Neuronal stem cell (in vitro differentiated cells): ENCODE data around the gene KLHL30.

Experiments used
- DNase-seq: peaks from one replicate; pipeline ENCODE4 v3.0.0-alpha.2; 2013; ENCODE audit warnings: low spot score
- H2AFZ ChIP-seq: one replicate; pipeline ENCODE4 v1.6.1; 2013; ENCODE audit warnings: mild to moderate bottlenecking, low read length, inconsistent platforms
- H2AK5ac ChIP-seq: 2 replicates; pipeline ENCODE4 v1.6.1; 2013; ENCODE audit warnings: low read depth, mild to moderate bottlenecking, inconsistent platforms, low read length, moderate library complexity, mixed read lengths
- H2BK120ac ChIP-seq: 2 replicates; pipeline ENCODE4 v1.6.1; 2013; ENCODE audit warnings: low read depth, mild to moderate bottlenecking, inconsistent platforms, low read length, moderate library complexity, mixed read lengths
- H2BK12ac ChIP-seq: one replicate; pipeline ENCODE4 v1.6.1; 2013; ENCODE audit warnings: low read length, inconsistent platforms
- H2BK15ac ChIP-seq: 2 replicates; pipeline ENCODE4 v1.6.1; 2013; ENCODE audit warnings: mild to moderate bottlenecking, low read length, inconsistent platforms, mixed read lengths
- H2BK5ac ChIP-seq: one replicate; pipeline ENCODE4 v1.6.1; 2013; ENCODE audit warnings: inconsistent platforms, mild to moderate bottlenecking, low read length, moderate library complexity
- H3K14ac ChIP-seq: one replicate; pipeline ENCODE4 v1.6.1; 2013; ENCODE audit warnings: low read length, inconsistent platforms
- H3K18ac ChIP-seq: 2 replicates; pipeline ENCODE4 v1.6.1; 2013; ENCODE audit warnings: low read length, inconsistent platforms
- H3K23ac ChIP-seq: 2 replicates; pipeline ENCODE4 v1.6.1; 2013; ENCODE audit warnings: low read depth, mild to moderate bottlenecking, mixed read lengths, low read length, inconsistent platforms; ENCODE audit not compliant: poor library complexity
- H3K27ac ChIP-seq: replicated peaks from 3 replicates; pipeline ENCODE4 v1.5.1; 2013; ENCODE audit warnings: low read length, inconsistent platforms
- H3K27me3 ChIP-seq, 3 experiments: 2 replicates each; pipeline ENCODE4 v1.6.1; 2013; ENCODE audit warnings: low read length in 3 of 3, mild to moderate bottlenecking in 2 of 3, inconsistent platforms in 1 of 3, low read depth in 1 of 3, mixed read lengths in 1 of 3, moderate library complexity in 1 of 3; ENCODE audit not compliant: control insufficient read depth in 3 of 3, insufficient read depth in 3 of 3
- H3K36me3 ChIP-seq, 2 donors: replicated peaks in 1 of 2; 2 replicates each; pipeline ENCODE4 v1.6.1; 2013; ENCODE audit warnings: low read length in 2 of 2; ENCODE audit not compliant: control insufficient read depth in 2 of 2, insufficient read depth in 2 of 2
- H3K4ac ChIP-seq: 2 replicates; pipeline ENCODE4 v1.6.1; 2013; ENCODE audit warnings: inconsistent platforms, mild to moderate bottlenecking, low read length, moderate library complexity
- H3K4me1 ChIP-seq, 2 donors: 1 replicate in 1 of 2; 2 replicates in 1 of 2; pipeline ENCODE4 v1.6.1; 2013; ENCODE audit warnings: low read length in 2 of 2, low read depth in 1 of 2; ENCODE audit not compliant: control insufficient read depth in 2 of 2, insufficient read depth in 1 of 2
- H3K4me2 ChIP-seq: one replicate; pipeline ENCODE4 v1.6.1; 2013; ENCODE audit warnings: mild to moderate bottlenecking, low read length, inconsistent platforms; ENCODE audit not compliant: insufficient read depth, poor library complexity, severe bottlenecking
- H3K4me3 ChIP-seq, 2 donors: 2 replicates each; pipeline ENCODE4 v1.5.1; 2013; ENCODE audit warnings: low read length in 2 of 2, mild to moderate bottlenecking in 2 of 2, inconsistent platforms in 1 of 2, moderate library complexity in 1 of 2
- H3K79me1 ChIP-seq: one replicate; pipeline ENCODE4 v1.6.1; 2013; ENCODE audit warnings: low read depth, mild to moderate bottlenecking, inconsistent platforms, low read length, moderate library complexity
- H3K9ac ChIP-seq: one replicate; pipeline ENCODE4 v1.6.1; 2013; ENCODE audit warnings: mild to moderate bottlenecking, low read depth, low read length, inconsistent platforms; ENCODE audit not compliant: poor library complexity
- H3K9me3 ChIP-seq, 2 donors: replicated peaks in 1 of 2; 2 replicates each; pipeline versions ENCODE3 to v1.6.1; 2013; ENCODE audit warnings: low read length in 2 of 2, mild to moderate bottlenecking in 2 of 2, inconsistent platforms in 1 of 2, low read depth in 1 of 2, mixed read lengths in 1 of 2, moderate library complexity in 1 of 2; ENCODE audit not compliant: control insufficient read depth in 2 of 2, insufficient read depth in 1 of 2
- H4K8ac ChIP-seq: one replicate; pipeline ENCODE4 v1.6.1; 2013; ENCODE audit warnings: low read depth, mild to moderate bottlenecking, inconsistent platforms, low read length, moderate library complexity
- H4K91ac ChIP-seq: one replicate; pipeline ENCODE4 v1.6.1; 2013; ENCODE audit warnings: low read length, low read depth, mild to moderate bottlenecking, inconsistent platforms; ENCODE audit not compliant: poor library complexity
- WGBS, 2 donors: extraction: QIAGEN DNeasy Blood & Tissue Kit; methylation state at CpG; one replicate each; pipeline ENCODE4 v1.1.7; 2013; ENCODE audit warnings: missing lambda C conversion rate in 2 of 2, mixed read lengths in 1 of 2; ENCODE audit not compliant: insufficient read length in 2 of 2, insufficient replicate concordance in 1 of 2; ENCODE audit errors: extremely low coverage in 2 of 2; 5-methylcytosine and 5-hydroxymethylcytosine counted together

The KLHL30 gene

GRCh38 chr2:238158018-238158508 is 19.6 kb downstream of the KLHL30 start:
- H3K27me3 ChIP-seq = peaks cover 13 to 52% (median 18%) of the 10 kb centered on the region in 3 experiments
- H2BK5ac ChIP-seq = no peak overlapping the region
- peak overlapping the region; percentile 75 for H2BK12ac ChIP-seq
- H3K79me1 ChIP-seq = peaks cover 3% of the 10 kb centered on the region
- no peak overlapping the region for H3K27ac ChIP-seq
- H3K4me3 ChIP-seq = peak overlapping the region in 1 of 2 donors; percentile 74
- no peaks in the 10 kb centered on the region for H3K36me3 ChIP-seq
- H2AK5ac ChIP-seq = peak overlapping the region; percentile 99
- no CpG with 5 or more reads among the region's 21 CpGs for WGBS, 2 donors
- H3K4me1 ChIP-seq = peaks cover 6 to 9% of the 10 kb centered on the region in 2 donors
- no peak overlapping the region for H3K4ac ChIP-seq
- peak overlapping the region; percentile 63 for H3K9ac ChIP-seq
- no peak overlapping the region for H2BK120ac ChIP-seq
- peak overlapping the region; percentile 60 for H2BK15ac ChIP-seq
- no peak for DNase-seq
- peaks cover 0 to 8% of the 10 kb centered on the region in 2 donors for H3K9me3 ChIP-seq
- H4K8ac ChIP-seq = no peak overlapping the region
- peak overlapping the region; percentile 69 for H3K4me2 ChIP-seq
- H2AFZ ChIP-seq = peak overlapping the region; percentile 46
- H3K18ac ChIP-seq = peak overlapping the region; percentile 93
- H4K91ac ChIP-seq = no peak overlapping the region
- peak overlapping the region; percentile 65 for H3K23ac ChIP-seq
- H3K14ac ChIP-seq = peak overlapping the region; percentile 82

GRCh38 chr2:238158509-238159070 is 20.1 kb downstream of the KLHL30 start, which contains the start of gene ERFE:
Gene ERFE, plus strand, starts transcription at chr2:238158970. Its CDS starts 38 bp downstream, at chr2:238159008.
- peaks cover 6 to 9% of the 10 kb centered on the region in 2 donors for H3K4me1 ChIP-seq
- peaks cover 3% of the 10 kb centered on the region for H3K79me1 ChIP-seq
- H2BK120ac ChIP-seq = no peak within 1 kb of the TSS
- H3K18ac ChIP-seq = peak within 1 kb of the TSS; percentile 93
- peak within 1 kb of the TSS; percentile 65 for H3K23ac ChIP-seq
- H4K8ac ChIP-seq = no peak within 1 kb of the TSS
- H4K91ac ChIP-seq = no peak within 1 kb of the TSS
- peak within 1 kb of the TSS; percentile 99 for H2AK5ac ChIP-seq
- peaks cover 15 to 57% (median 18%) of the 10 kb centered on the region in 3 experiments for H3K27me3 ChIP-seq
- DNase-seq = peak; percentile 59
- H2AFZ ChIP-seq = peak within 1 kb of the TSS; percentile 85
- no peaks in the 10 kb centered on the region for H3K36me3 ChIP-seq
- H2BK15ac ChIP-seq = peak within 1 kb of the TSS; percentile 60
- peak within 1 kb of the TSS; percentile 77 for H3K9ac ChIP-seq
- H3K14ac ChIP-seq = peak within 1 kb of the TSS; percentile 82
- H3K4me2 ChIP-seq = peak within 1 kb of the TSS; percentile 86
- WGBS, 2 donors = no CpG with 5 or more reads among the region's 61 CpGs
- no peak within 1 kb of the TSS for H3K27ac ChIP-seq
- no peak within 1 kb of the TSS for H2BK5ac ChIP-seq
- peak within 1 kb of the TSS; percentile 40 to 74 for H3K4me3 ChIP-seq
- H2BK12ac ChIP-seq = peak within 1 kb of the TSS; percentile 75
- peaks cover 0 to 8% of the 10 kb centered on the region in 2 donors for H3K9me3 ChIP-seq
- no peak within 1 kb of the TSS for H3K4ac ChIP-seq

- H3K79me1 ChIP-seq = peaks cover 3% of the 10 kb centered on the region
- no peak overlapping the region for H3K4ac ChIP-seq
- DNase-seq = no peak
- peaks cover 0 to 5% of the 10 kb centered on the region in 2 donors for H3K9me3 ChIP-seq
- no peak overlapping the region for H3K14ac ChIP-seq
- H2BK5ac ChIP-seq = no peak overlapping the region
- H4K8ac ChIP-seq = no peak overlapping the region
- no peak overlapping the region for H3K27ac ChIP-seq
- H3K23ac ChIP-seq = no peak overlapping the region
- H2BK120ac ChIP-seq = no peak overlapping the region
- H3K36me3 ChIP-seq = no peaks in the 10 kb centered on the region
- peak overlapping the region; percentile 85 for H2AFZ ChIP-seq
- peak overlapping the region; percentile 86 for H3K4me2 ChIP-seq
- no peak overlapping the region for H2AK5ac ChIP-seq
- peaks cover 18 to 62% (median 20%) of the 10 kb centered on the region in 3 experiments for H3K27me3 ChIP-seq
- peak overlapping the region; percentile 57 for H3K18ac ChIP-seq
- WGBS, 2 donors = no CpG with 5 or more reads among the region's 52 CpGs
- H2BK12ac ChIP-seq = no peak overlapping the region
- H3K4me3 ChIP-seq = peak overlapping the region; percentile 40 to 68
- H3K4me1 ChIP-seq = peaks cover 6 to 9% of the 10 kb centered on the region in 2 donors
- no peak overlapping the region for H2BK15ac ChIP-seq
- no peak overlapping the region for H3K9ac ChIP-seq
- H4K91ac ChIP-seq = no peak overlapping the region
Measured at GRCh38 chr2:238159071-238159539, 20.6 kb downstream of the KLHL30 start.

GRCh38 chr2:238159661-238160205 is 21.3 kb downstream of the KLHL30 start:
- Histone ChIP-seq H3K18ac (no peak overlapping the region), H3K27me3 (peaks cover 18 to 65% (median 23%) of the 10 kb centered on the region in 3 experiments), H3K4me1 (peaks cover 6 to 9% of the 10 kb centered on the region in 2 donors), H2AK5ac (peak overlapping the region; percentile 68), H3K27ac (no peak overlapping the region), H2AFZ (peak overlapping the region; percentile 85), H3K4ac (no peak overlapping the region), H3K23ac (peak overlapping the region; percentile 65), H3K9me3 (no peaks in the 10 kb centered on the region), H3K4me3 (peak overlapping the region in 1 of 2 donors; percentile 40), H2BK120ac (no peak overlapping the region), H2BK5ac (no peak overlapping the region), H4K8ac (no peak overlapping the region), H2BK12ac (no peak overlapping the region), H4K91ac (no peak overlapping the region), H3K36me3 (no peaks in the 10 kb centered on the region), H3K4me2 (no peak overlapping the region), H2BK15ac (no peak overlapping the region), H3K79me1 (peaks cover 3% of the 10 kb centered on the region), H3K9ac (no peak overlapping the region), H3K14ac (no peak overlapping the region)
- no CpG with 5 or more reads among the region's 10 CpGs for WGBS, 2 donors
- no peak for DNase-seq
